ENCODE results near the gene ARHGAP21.

The ARHGAP21 gene

GRCh38 chr10:24574161-24574560 is 149.5 kb downstream of the ARHGAP21 start:
- DNase-seq (ENCODE audit: low read depth): no peak

- no peak for DNase-seq (ENCODE audit: low read depth)
These were observed 151.7 kb downstream of the ARHGAP21 start for GRCh38 chr10:24571870-24572450.

- no peak for DNase-seq (ENCODE audit: low read depth)
These were observed 152.8 kb downstream of the ARHGAP21 start for GRCh38 chr10:24570658-24571426.

- no peak for DNase-seq (ENCODE audit: low read depth)
These were observed 153.6 kb downstream of the ARHGAP21 start for GRCh38 chr10:24569828-24570657.

GRCh38 chr10:24569330-24569796 is 154.3 kb downstream of the ARHGAP21 start:
- no peak for DNase-seq (ENCODE audit: low read depth)

- DNase-seq (ENCODE audit: low read depth): no peak
These were observed 155.6 kb downstream of the ARHGAP21 start for GRCh38 chr10:24568042-24568441.

- peak; percentile 71 for DNase-seq (ENCODE audit: low read depth)
These were observed 162.2 kb downstream of the ARHGAP21 start for GRCh38 chr10:24561453-24561852.

- DNase-seq (ENCODE audit: low read depth): peak; percentile 82
These were observed 166.6 kb downstream of the ARHGAP21 start for GRCh38 chr10:24556750-24557742.

GRCh38 chr10:24556126-24556749 is 167.4 kb downstream of the ARHGAP21 start:
- peak; percentile 12 for DNase-seq (ENCODE audit: low read depth)

- DNase-seq (ENCODE audit: low read depth): no peak
These were observed 169.7 kb downstream of the ARHGAP21 start for GRCh38 chr10:24554036-24554435.

- DNase-seq (ENCODE audit: low read depth): no peak
These were observed 170.6 kb downstream of the ARHGAP21 start for GRCh38 chr10:24553051-24553612.

- DNase-seq (ENCODE audit: low read depth): no peak
These were observed 171.2 kb downstream of the ARHGAP21 start for GRCh38 chr10:24552346-24553016.

- no peak for DNase-seq (ENCODE audit: low read depth)
These were observed 172.5 kb downstream of the ARHGAP21 start for GRCh38 chr10:24551161-24551560.

- DNase-seq (ENCODE audit: low read depth): no peak
These were observed 173.0 kb downstream of the ARHGAP21 start for GRCh38 chr10:24550680-24551079.

GRCh38 chr10:24545585-24545984 is 178.1 kb downstream of the ARHGAP21 start:
- no peak for DNase-seq (ENCODE audit: low read depth)

GRCh38 chr10:24544776-24545175 is 178.9 kb downstream of the ARHGAP21 start:
- no peak for DNase-seq (ENCODE audit: low read depth)

- no peak for DNase-seq (ENCODE audit: low read depth)
These were observed 181.1 kb downstream of the ARHGAP21 start for GRCh38 chr10:24542314-24543270.

GRCh38 chr10:24541239-24541753 is 182.4 kb downstream of the ARHGAP21 start:
- no peak for DNase-seq (ENCODE audit: low read depth)

- no peak for DNase-seq (ENCODE audit: low read depth)
These were observed 187.1 kb downstream of the ARHGAP21 start for GRCh38 chr10:24536636-24537035.
